ENCODE measurements around the gene WDR45B.
"Not testable (repeated sequence)": the region's sequence is repeated elsewhere in the genome, so short reads cannot be mapped to it uniquely, and the experiment has no call there.

Gene WDR45B

DNA sequence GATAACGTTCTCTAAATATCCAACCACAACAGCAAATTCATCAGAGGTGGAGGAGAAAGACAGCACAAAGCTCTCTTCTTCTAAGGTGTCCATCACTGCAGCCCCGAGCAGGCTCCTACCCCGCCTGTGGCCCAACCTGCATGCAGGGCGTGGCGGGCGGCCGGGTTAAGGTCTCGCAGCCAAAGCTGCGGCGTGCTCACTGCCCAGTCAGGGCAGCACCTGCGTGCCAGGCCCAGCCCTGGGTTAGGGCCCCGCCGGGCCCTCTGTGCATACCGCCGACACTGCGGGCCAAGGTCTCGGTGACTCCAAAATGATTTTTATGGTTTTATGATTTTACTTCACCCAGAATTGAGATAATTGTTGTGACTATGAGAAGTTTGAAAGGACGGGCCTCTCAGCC lies 70.9 kb downstream of the WDR45B start:
- DNase-seq = no peak

GRCh38 chr17:82575581-82576221 lies 72.5 kb downstream of the WDR45B start:
- not testable (repeated sequence) for DNase-seq

- no peak for DNase-seq
Observed at GRCh38 chr17:82574041-82574440, 74.2 kb downstream of the WDR45B start.

GRCh38 chr17:82571855-82572254 lies 76.4 kb downstream of the WDR45B start:
- DNase-seq = no peak

- no peak for DNase-seq
Observed at GRCh38 chr17:82570277-82570676, 78.0 kb downstream of the WDR45B start.

- no peak for DNase-seq
Observed at GRCh38 chr17:82569621-82570020, 78.6 kb downstream of the WDR45B start.

- no peak for DNase-seq
Observed at GRCh38 chr17:82568997-82569393, 79.2 kb downstream of the WDR45B start.

DNA sequence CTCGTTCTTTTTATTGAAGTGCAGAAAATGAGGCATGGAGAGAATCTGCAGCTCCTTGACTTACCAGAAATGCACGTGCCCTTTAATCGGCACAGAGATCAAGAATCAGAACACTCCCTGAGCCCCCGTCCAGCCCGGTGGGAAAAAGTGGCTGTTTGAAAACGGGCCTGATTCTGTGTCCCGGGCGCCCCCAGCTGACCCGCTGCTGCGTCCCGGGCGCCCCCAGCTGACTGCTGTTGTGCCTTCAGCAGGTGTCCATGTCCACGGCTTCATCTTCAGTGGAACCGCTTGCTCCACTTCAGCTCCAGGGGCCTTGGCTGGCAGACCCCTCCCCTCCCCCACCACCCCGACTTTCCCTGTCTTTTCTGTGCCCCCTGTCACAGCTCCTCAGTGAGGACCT lies 81.0 kb downstream of the WDR45B start:
- DNase-seq = no peak

DNA sequence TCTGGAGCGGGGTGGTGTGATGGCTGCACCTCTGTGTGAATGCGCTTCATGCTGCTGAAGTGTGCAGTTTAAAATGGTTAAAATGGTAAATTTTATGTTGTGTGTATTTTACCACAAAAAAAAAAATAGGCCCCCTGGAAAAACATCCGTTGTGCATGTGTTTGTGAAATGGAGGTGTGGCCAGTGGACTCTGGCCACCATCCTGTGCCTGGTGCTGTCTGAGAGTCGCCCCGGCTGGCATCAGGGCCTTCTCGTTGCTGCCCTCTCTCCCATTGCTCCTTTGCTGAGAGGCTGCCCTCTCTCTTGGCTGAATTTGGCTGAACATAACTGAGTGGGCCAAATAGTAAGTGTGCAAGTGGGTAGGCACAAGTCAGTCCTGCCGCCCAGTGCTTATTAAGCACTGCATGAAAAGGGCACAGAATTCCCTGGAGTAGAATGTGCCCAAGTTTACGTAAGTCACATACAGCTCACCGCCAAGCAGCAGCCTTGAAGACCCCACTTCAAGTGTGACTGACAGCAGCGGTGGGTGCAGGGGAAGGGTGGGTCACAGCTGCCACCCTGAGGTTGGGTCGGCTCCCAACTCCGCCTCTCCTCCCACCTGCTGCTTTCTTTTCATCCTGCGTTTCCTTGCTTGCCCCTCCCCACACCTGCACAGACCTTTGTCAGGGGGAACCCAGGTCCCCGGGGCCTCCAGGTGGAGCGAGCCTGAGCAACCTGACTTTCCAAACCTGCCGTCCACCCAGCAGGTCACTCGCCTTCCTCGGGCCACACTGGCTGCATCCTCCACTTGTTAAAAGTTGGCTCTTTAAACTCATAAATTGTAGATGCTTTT lies 81.9 kb downstream of the WDR45B start:
- no peak for DNase-seq

GRCh38 chr17:82565551-82565950 lies 82.7 kb downstream of the WDR45B start:
- DNase-seq = no peak
